Panc1 (cell line): ENCODE measurements around the gene MT4.

ENCODE experiments used
- CTCF ChIP-seq: fragments of 450-650 bp; IDR thresholded peaks from 2 replicates; pipeline ENCODE4 v1.5.1; 2017; ENCODE audit warnings: mild to moderate bottlenecking
- REST ChIP-seq, 2 experiments: IDR thresholded peaks; 2 replicates each; pipeline ENCODE4 v1.6.1; 2011 to 2012; ENCODE audit warnings: low read depth in 2 of 2, control low read depth in 1 of 2, low read length in 1 of 2, mild to moderate bottlenecking in 1 of 2, moderate library complexity in 1 of 2; ENCODE audit not compliant: insufficient read depth in 1 of 2
- SIN3A ChIP-seq: IDR thresholded peaks from 2 replicates; pipeline ENCODE4 v1.6.1; 2012; ENCODE audit warnings: low read depth, mild to moderate bottlenecking, low read length, moderate library complexity, borderline replicate concordance; ENCODE audit not compliant: insufficient read depth
- TCF7L2 ChIP-seq: IDR thresholded peaks from 2 replicates; pipeline ENCODE4 v1.6.1; 2011; ENCODE audit warnings: mild to moderate bottlenecking, low read depth, low read length, inconsistent platforms

GRCh38 chr16:56608876-56609462, 44.1 kb downstream of the MT4 start:
- TF ChIP-seq CTCF (no peak), SIN3A (no peak), REST (IDR thresholded peaks at IDR 0.05; ENCODE audit: insufficient read depth in 1 of 2, low read depth in 2 of 2, low read length in 1 of 2) (no peak), TCF7L2 (0 out of 2 replicates have a peak, but pooled peaks have one; percentile 15)
